Measurements from ENCODE around the gene MTMR12. TPM values are rescaled to one million over a fixed set of nuclear protein-coding genes. Genes with fewer than 3 reads are reported as not detected.

MTMR12 gene
- total RNA-seq, 1 donor from 2014 or later, result 28.0 TPM

GRCh38 chr5:32206509-32207354 is 106.0 kb downstream of the MTMR12 start:
- no peak for DNase-seq (ENCODE audit: low read depth)
- no peak for TF ChIP-seq CTCF (IDR thresholded peaks at IDR 0.05; ENCODE audit: insufficient read depth, low read length, poor library complexity, severe bottlenecking)

GRCh38 chr5:32206053-32206452 is 106.7 kb downstream of the MTMR12 start:
- H3K27me3 ChIP-seq (ENCODE audit: control insufficient read depth, insufficient read depth, low read length), result no peaks in the 10 kb centered on the region
- H3K4me3 ChIP-seq (ENCODE audit: low read depth, low read length), result no peak overlapping the region
- no peak for TF ChIP-seq CTCF (IDR thresholded peaks at IDR 0.05; ENCODE audit: insufficient read depth, low read length, poor library complexity, severe bottlenecking)
- DNase-seq (ENCODE audit: low read depth), result no peak
- no peaks in the 10 kb centered on the region for H3K36me3 ChIP-seq (ENCODE audit: control insufficient read depth, insufficient read depth, low read length)

More at GRCh38 chr5:32206509-32207354, 106.0 kb downstream of the MTMR12 start:
- no peak overlapping the region for H3K4me3 ChIP-seq (ENCODE audit: low read depth, low read length)
- H3K36me3 ChIP-seq (ENCODE audit: control insufficient read depth, insufficient read depth, low read length), result no peaks in the 10 kb centered on the region
- H3K27me3 ChIP-seq (ENCODE audit: control insufficient read depth, insufficient read depth, low read length), result no peaks in the 10 kb centered on the region

GRCh38 chr5:32202394-32202793 is 110.3 kb downstream of the MTMR12 start:
- Histone ChIP-seq H3K4me3 (ENCODE audit: low read depth, low read length) (no peak overlapping the region), H3K27me3 (ENCODE audit: control insufficient read depth, insufficient read depth, low read length) (no peaks in the 10 kb centered on the region), H3K36me3 (ENCODE audit: control insufficient read depth, insufficient read depth, low read length) (no peaks in the 10 kb centered on the region)
- DNase-seq (ENCODE audit: low read depth), result no peak
- TF ChIP-seq CTCF (IDR thresholded peaks at IDR 0.05; ENCODE audit: insufficient read depth, low read length, poor library complexity, severe bottlenecking), result no peak

GRCh38 chr5:32201122-32201753 is 111.5 kb downstream of the MTMR12 start:
- Histone ChIP-seq H3K27me3 (ENCODE audit: control insufficient read depth, insufficient read depth, low read length) (no peaks in the 10 kb centered on the region), H3K4me3 (ENCODE audit: low read depth, low read length) (no peak overlapping the region), H3K36me3 (ENCODE audit: control insufficient read depth, insufficient read depth, low read length) (no peaks in the 10 kb centered on the region)
- TF ChIP-seq CTCF (IDR thresholded peaks at IDR 0.05; ENCODE audit: insufficient read depth, low read length, poor library complexity, severe bottlenecking), result no peak
- no peak for DNase-seq (ENCODE audit: low read depth)

GRCh38 chr5:32197032-32197431 is 115.7 kb downstream of the MTMR12 start:
- TF ChIP-seq CTCF (IDR thresholded peaks at IDR 0.05; ENCODE audit: insufficient read depth, low read length, poor library complexity, severe bottlenecking), result no peak
- DNase-seq (ENCODE audit: low read depth), result no peak

More at GRCh38 chr5:32197032-32197431, 115.7 kb downstream of the MTMR12 start:
- Histone ChIP-seq H3K27me3 (ENCODE audit: control insufficient read depth, insufficient read depth, low read length) (no peaks in the 10 kb centered on the region), H3K4me3 (ENCODE audit: low read depth, low read length) (no peak overlapping the region), H3K36me3 (ENCODE audit: control insufficient read depth, insufficient read depth, low read length) (no peaks in the 10 kb centered on the region)

Measured in kidney epithelial cell (primary cell).